Measurements from ENCODE around the gene GRIK1.

Gene GRIK1

DNA sequence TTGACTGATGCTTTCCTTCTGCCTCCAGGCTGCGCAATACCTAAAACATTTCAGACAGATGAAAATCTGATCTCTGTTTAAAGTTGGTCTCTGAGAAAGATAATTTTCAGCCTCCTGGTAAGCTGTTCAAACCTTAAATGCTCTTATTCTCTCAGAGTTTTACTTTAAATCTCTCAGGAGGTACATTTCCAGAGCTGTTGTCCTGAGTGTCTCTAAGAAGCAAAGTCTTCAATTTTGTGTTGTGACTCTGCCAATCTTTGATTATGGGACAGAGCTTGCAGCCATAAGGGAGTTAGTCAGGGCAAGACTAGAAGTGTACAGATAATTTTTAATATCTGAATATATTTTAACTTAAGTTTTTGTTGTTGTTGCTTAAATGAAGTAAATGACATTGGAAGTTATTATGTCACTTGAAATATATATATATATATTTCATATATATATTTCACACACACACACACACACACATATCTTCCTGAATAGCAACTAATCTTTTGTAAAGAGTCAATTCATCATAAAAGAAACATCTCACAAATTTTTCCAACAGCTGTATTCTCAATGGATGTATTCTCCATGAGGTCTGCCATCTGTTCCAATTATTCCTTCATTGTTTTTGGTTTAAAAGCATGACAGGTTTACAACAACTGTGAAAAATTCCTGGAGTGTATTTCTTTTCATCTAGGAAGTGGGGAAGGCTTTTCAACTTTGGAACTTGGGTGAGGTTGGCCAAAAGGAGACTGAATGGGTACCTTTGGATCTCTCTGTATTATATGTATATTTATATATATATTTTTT is 381.7 kb downstream of the GRIK1 start:
- in situ Hi-C loops (cut with MboI; ENCODE audit: low sequenced_read_pairs): no loop called here

- in situ Hi-C loops (cut with MboI; ENCODE audit: low sequenced_read_pairs): no loop called here
Measured at GRCh38 chr21:29557200-29557599, 382.6 kb downstream of the GRIK1 start.

- in situ Hi-C loops (cut with MboI; ENCODE audit: low sequenced_read_pairs): no loop called here
Measured at GRCh38 chr21:29555601-29556000, 384.2 kb downstream of the GRIK1 start.

DNA sequence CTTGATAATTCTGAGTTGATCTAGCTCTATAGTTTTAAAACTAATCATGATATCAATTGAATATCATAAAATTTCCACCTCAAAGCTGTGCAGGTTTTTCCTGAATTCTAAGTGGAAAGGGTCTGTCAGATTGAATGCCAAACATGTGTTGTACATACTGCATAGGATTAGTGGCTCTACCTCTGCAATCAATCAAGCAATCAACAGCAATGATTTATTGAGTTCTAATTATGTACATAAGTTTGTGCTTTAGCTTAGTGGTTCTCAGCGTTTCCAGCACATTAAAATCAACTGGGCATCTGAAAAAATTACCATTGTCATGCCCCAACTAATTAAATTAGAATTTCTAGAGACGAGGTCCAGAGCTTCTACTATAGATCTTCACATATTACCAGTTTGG is 389.6 kb downstream of the GRIK1 start:
- in situ Hi-C loops (cut with MboI; ENCODE audit: low sequenced_read_pairs): no loop called here

DNA sequence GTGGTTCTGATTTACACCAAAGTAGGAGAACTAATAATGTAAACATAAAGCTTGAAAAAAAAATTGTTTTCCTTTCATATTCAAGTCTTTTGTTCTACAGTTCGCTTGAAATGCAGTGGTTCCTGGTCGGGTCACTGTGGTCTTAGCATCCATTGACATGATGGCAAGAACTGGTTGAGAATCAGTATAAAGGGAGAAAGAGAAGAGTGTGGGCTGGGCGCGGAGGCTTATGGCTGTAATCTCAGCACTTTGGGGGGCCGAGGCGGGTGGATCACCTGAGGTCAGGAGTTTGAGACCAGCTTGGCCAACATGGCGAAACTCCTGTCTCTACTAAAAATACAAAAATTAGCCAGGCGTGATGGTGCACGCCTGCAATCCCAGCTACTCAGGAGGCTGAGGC is 390.2 kb downstream of the GRIK1 start:
- in situ Hi-C loops (cut with MboI; ENCODE audit: low sequenced_read_pairs): no loop called here

DNA sequence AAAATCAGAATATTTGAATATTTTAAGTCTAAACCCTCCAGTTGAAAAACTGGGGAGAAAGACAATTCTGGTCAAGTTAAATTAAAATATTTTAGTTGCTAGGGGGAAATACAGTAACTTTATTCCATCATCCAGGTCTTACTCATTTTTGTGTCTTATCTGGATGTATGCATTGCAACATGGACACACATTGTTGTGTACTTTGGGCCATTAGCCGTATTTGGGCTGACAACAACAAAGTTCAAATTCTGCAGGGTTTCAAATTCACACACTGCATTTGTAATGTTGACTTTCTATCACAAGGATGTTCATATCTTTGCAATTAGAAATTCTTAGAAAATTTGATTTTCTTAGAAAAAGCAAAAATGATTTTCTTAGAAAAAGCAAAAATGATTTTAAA is 391.8 kb downstream of the GRIK1 start:
- in situ Hi-C loops (cut with MboI; ENCODE audit: low sequenced_read_pairs): no loop called here

GRCh38 chr21:29546071-29546470 is 393.7 kb downstream of the GRIK1 start:
- in situ Hi-C loops (cut with MboI; ENCODE audit: low sequenced_read_pairs): no loop called here

DNA sequence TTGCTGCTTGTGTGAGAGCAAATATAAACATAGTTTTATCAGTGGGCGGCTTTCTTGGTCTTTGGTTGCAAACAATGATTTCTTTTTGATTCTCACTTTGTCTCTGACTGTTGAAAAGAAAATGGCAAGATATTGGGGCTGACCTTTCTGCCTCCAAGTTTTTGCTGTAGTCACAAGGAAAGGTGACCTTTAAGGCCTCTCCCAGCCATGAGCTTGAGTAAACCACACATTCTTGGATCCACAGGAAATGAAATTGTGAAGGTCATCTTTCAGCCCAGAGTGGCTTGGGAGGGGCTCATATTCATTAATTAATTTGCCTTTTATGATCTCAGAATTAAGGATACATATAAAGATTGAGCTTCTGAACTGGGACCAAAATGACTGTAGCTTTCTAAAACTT is 399.5 kb downstream of the GRIK1 start:
- in situ Hi-C loops (cut with MboI; ENCODE audit: low sequenced_read_pairs): no loop called here

DNA sequence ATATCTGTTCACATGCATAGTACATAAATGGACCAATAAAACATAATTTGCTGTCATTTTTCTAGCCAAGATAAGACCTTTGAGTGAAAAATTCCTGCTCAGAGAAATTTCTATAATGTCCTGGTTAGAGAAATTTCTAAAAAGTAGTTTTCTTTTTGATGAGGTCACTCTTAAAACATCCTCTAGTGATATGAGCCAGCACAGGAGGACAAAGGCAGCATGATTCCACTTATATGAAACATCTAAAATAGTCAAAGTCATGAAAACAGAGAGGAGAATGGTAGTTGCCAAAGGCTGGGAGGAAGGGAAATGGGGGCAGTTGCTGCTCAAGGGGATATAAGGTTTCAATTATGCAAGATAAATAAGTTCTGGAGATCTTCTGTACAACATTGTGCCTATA is 401.7 kb downstream of the GRIK1 start:
- in situ Hi-C loops (cut with MboI; ENCODE audit: low sequenced_read_pairs): no loop called here

DNA sequence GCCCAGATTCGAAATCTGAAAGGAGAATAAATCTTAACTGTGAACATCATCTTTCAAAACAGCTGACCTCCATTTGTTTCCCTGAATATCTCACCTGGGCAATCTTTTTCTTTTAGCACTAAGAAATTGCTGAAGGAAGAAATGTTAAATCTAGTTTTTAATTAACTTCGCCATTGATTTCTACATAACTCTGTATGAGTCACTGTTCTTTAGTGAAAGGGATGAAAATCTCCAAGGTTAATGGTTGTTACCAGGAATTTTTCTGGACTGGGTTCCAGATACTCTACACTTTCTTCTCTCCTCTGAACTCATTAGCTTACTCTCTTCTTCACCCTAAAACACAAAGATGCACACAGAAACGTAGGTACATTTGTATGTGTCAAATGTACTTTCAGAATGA is 405.3 kb downstream of the GRIK1 start:
- in situ Hi-C loops (cut with MboI; ENCODE audit: low sequenced_read_pairs): no loop called here

GRCh38 chr21:29529139-29529538 is 410.7 kb downstream of the GRIK1 start:
- in situ Hi-C loops (cut with MboI; ENCODE audit: low sequenced_read_pairs): no loop called here

GRCh38 chr21:29526545-29526944 is 413.3 kb downstream of the GRIK1 start:
- in situ Hi-C loops (cut with MboI; ENCODE audit: low sequenced_read_pairs): no loop called here

DNA sequence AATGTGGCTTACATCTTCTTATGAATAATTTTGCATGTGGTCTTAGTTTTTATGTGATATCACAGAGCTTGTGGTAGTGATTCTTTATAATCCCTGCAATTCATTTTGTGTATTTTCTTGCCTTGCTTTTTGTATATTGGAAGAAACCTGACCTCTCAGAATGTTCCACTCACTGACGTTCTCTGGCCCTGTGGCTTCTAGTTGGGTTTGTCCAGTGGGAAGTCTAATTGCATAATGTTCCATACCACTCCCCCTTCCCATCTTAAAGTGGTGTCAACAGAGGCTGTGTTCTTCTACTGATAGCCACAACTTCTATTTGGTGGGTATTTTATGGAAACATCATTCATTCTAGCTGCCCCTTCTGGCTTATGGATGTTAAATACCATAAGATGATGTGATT is 415.7 kb downstream of the GRIK1 start:
- in situ Hi-C loops (cut with MboI; ENCODE audit: low sequenced_read_pairs): no loop called here

DNA sequence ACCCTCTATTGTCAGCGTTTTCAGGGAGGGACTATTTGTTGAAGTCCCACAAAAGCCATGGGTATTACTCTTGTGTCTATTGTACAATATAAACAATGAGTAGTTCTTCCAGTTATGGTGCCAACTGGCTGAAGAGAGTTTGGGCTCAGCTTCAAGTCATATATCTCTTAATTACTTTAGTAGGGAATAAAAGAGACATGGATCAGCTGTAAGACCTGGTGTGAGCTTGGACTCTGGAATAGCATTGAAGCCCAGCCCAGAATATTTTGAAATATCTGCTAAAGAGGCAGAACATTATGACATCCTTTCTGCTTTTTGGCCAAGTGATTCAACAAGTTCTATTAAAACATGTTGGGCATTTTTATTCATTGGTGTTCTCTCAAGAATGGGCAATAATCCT is 416.1 kb downstream of the GRIK1 start:
- in situ Hi-C loops (cut with MboI; ENCODE audit: low sequenced_read_pairs): no loop called here

DNA sequence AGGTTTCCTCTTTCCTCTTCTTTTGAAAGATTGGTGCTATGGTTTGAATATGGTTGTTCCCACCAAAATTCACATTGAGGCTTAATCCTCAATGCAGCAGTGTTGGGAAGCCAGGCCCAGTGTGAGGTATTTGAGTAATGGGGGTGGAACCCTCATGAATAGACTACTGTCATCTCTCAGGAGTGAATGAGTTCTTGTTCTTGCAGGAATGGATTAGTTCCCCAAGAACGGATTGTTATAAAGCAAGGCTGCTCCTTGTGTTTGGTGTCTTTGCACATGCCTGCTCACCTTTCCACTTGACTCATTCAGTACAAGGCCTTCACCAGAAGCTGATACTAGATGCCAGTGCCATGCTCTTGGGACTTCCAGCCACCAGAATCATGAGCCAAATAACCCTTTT is 417.9 kb downstream of the GRIK1 start:
- in situ Hi-C loops (cut with MboI; ENCODE audit: low sequenced_read_pairs): no loop called here

- in situ Hi-C loops (cut with MboI; ENCODE audit: low sequenced_read_pairs): no loop called here
Measured at GRCh38 chr21:29520171-29520570, 419.6 kb downstream of the GRIK1 start.

DNA sequence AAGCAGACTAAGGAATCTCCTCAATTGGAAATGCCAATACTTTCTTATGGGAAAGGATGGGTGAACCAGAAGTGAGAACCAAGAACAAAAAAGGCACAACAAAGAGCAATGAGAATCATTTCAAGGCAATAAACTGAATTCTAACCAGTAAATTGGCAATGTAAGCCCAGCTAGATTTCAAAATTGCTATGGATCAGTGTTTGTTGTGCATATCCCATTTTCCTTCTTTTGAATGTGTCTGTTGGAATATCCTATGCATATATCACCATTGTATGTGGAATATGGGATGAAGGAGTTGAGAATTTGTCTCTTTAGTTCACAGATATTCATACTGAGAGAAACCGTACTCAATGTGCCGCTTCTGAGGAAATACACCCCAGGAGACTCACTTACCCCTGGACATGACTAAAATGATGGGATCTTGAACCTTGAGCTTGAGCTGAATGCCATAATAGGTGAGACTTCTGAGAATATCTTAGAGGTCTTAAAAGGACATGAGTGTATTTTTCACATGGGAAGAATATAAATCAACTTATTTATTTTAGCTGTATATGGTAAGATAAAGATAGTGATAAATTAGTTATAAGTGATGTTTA is 425.0 kb downstream of the GRIK1 start:
- in situ Hi-C loops (cut with MboI; ENCODE audit: low sequenced_read_pairs): no loop called here

DNA sequence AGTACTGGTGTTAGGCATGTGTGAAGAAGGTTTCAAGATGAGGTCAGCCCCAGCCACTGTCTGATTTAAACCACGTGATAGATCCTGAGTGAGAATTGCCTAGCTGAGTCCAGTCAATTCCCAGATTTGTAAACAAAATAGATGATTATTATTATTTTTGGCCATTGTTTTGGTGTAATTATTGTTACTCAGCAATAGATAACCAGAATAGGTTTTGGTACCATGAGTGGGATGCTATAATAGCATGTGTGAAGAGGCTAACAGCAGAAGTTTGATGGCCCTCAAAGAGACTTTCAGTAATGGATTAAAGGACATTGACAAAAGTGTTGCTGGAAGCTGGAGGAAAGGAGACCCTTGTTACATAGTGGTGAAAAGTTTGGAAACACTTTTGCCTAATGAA is 426.3 kb downstream of the GRIK1 start:
- in situ Hi-C loops (cut with MboI; ENCODE audit: low sequenced_read_pairs): no loop called here

GRCh38 chr21:29511096-29511495 is 428.7 kb downstream of the GRIK1 start:
- in situ Hi-C loops (cut with MboI; ENCODE audit: low sequenced_read_pairs): no loop called here

GRCh38 chr21:29509121-29509520 is 430.7 kb downstream of the GRIK1 start:
- in situ Hi-C loops (cut with MboI; ENCODE audit: low sequenced_read_pairs): no loop called here

DNA sequence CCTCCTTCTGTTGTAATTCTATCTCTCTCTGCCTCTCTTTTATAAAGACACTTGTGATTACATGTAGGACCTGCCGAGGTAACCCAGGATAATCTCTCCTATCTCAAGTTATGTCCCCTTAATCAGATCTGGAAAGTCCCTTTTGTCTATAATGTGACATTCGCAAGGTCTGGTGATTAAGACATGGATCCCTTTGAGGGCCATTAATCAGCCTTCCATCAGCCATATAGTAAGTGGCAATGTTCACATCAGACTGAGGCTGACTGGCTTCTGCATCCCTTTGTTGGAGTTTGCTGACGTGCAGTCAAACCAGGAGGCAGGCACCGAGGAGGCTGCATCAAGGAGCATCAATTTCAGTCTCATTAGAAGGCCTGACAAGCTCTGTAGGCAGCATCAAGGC is 431.5 kb downstream of the GRIK1 start:
- in situ Hi-C loops (cut with MboI; ENCODE audit: low sequenced_read_pairs): no loop called here

GRCh38 chr21:29506947-29507346 is 432.8 kb downstream of the GRIK1 start:
- in situ Hi-C loops (cut with MboI; ENCODE audit: low sequenced_read_pairs): no loop called here

DNA sequence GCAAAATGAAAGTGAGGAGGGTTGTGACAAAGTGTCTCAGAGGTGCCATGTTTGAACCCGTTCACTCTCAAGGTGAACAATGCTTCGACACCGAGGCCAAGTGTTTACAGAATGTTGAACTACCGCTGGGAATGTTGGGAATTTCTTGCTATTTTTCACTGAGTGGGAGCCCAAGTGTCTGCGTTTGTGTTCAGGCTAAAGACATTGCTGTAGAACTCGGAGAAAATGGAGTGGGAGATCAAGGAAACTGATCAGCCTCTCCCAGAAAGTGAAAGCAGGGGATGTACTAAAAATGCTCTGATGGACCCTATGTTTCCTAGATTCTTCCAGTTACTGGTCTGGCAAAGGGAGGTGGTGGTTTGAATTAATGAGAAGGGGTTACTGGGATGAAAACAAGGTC is 433.6 kb downstream of the GRIK1 start:
- in situ Hi-C loops (cut with MboI; ENCODE audit: low sequenced_read_pairs): no loop called here
